ENCODE results near the gene CPED1. TPM values are rescaled to one million over a fixed set of nuclear protein-coding genes. Genes with fewer than 3 reads are reported as not detected.
"Not testable (repeated sequence)": the region's sequence is repeated elsewhere in the genome, so short reads cannot be mapped to it uniquely, and the experiment has no call there.

Gene CPED1
- total RNA-seq, 1 donor from 2014 or later, result 44.4 TPM

DNA sequence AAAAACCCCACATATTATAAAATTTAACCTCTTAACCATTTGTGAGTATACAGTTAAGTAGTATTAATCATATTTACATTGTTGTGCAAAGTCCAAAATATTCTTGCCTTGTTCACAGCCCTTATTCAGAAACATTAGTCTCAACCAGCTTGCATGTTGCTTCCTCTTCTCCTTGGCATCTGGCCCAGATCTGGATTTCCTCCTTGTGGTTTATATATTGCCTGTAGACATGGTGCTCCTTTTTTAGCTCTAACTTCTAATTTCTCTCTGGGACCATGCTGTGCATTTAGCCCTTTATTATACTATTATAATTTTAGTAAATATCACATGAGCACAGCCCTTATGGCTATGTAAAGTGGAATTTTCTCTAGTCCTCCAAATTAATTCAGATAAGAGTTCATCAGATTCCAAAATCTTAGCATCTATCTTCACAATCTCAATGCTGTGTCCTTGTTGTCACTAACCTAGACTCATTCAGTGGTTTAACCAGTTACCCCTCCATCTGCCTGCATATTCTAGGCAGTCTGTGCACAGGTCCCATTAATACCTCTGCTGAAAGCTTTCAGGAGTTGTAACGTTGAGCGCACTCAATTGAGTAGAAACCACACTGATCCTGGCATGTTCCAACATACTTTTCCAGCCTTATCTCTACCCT, 7.9 kb downstream of the CPED1 start:
- no peak for DNase-seq (ENCODE audit: low spot score)

DNA sequence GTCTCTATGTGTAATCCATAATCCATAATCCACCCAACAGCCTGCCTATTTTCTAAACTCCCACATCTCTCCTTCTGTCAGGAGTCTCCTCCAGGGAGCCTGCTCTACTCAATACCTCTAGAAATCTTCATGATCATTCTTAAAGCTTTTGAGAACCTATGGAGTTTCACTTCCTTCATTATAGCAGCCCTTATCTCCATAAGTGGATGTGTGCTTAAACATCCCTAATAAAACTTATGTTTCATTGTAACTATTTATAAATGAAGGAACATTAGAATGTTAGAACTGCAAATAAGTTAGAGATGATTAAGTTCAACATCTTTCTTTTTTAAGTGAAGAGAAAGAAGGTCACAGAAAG, 8.5 kb downstream of the CPED1 start:
- no peak for DNase-seq (ENCODE audit: low spot score)

GRCh38 chr7:120997882-120998474, 9.5 kb downstream of the CPED1 start:
- DNase-seq (ENCODE audit: low spot score), result no peak

DNA sequence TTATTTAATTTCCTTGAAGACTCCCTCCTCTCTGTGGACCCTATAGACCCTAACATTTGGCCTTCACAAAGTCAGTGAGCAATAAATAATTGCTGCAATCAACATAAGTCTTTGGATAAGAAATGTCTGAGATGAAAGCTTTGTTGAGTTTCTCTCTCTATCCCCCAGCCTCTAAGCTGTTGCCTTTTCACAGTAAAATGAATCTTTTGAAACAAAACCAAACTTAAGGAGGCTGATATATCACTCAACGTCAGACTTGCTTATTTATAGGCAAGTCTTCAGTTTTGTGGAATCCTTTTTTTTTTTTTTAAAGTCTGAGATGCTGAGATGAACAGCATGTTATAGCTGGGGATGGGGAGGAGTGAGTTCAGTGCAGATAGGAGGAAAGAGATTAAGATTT, 10.0 kb downstream of the CPED1 start:
- no peak for DNase-seq (ENCODE audit: low spot score)

GRCh38 chr7:120998996-120999565, 10.6 kb downstream of the CPED1 start:
- DNase-seq (ENCODE audit: low spot score), result no peak

GRCh38 chr7:121000081-121000983, 11.8 kb downstream of the CPED1 start:
- no peak for DNase-seq (ENCODE audit: low spot score)

GRCh38 chr7:121001234-121001906, 12.9 kb downstream of the CPED1 start:
- no peak for DNase-seq (ENCODE audit: low spot score)

GRCh38 chr7:121002048-121002756, 13.7 kb downstream of the CPED1 start:
- no peak for DNase-seq (ENCODE audit: low spot score)

DNA sequence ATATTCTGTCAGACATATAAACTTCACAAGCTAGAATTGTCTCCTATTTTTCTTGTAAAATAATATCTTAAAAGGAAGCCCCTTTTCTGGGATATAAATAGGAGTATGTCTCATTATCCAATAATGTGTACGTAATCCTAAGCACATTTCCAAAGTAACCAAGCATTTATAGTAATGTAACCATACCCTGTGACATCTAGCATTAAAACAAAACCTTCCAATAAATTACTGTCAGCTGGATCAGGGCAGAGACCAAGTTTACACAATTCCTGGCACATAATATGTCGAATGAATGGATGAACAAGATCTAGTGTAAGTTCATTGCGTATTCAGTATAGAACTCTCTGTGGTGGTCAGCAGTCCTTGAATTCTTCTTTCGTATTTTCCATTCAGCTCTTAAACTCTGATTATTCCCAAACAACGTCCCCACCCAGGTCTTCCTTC, 14.3 kb downstream of the CPED1 start:
- no peak for DNase-seq (ENCODE audit: low spot score)

GRCh38 chr7:121003986-121004685, 15.6 kb downstream of the CPED1 start:
- DNase-seq (ENCODE audit: low spot score), result no peak

DNA sequence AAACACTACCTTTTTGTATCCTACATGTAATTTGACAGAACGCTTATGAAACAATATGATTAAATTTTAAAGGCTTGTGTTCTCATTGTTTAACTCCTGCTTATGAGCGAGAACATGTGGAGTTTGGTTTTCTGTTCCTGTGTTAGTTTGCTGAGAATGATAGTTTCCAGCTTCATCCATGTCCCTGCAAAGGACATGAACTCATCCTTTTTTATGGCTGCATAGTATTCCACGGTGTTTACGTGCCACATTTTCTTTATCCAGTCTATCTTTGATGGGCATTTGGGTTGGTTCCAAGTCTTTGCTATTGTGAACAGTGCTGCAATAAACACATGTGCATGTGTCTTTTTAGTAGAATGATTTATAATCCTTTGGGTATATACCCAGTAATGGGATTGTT, 16.5 kb downstream of the CPED1 start:
- not testable (repeated sequence) for DNase-seq (ENCODE audit: low spot score)

GRCh38 chr7:121005996-121006584, 17.6 kb downstream of the CPED1 start:
- DNase-seq (ENCODE audit: low spot score), result no peak

DNA sequence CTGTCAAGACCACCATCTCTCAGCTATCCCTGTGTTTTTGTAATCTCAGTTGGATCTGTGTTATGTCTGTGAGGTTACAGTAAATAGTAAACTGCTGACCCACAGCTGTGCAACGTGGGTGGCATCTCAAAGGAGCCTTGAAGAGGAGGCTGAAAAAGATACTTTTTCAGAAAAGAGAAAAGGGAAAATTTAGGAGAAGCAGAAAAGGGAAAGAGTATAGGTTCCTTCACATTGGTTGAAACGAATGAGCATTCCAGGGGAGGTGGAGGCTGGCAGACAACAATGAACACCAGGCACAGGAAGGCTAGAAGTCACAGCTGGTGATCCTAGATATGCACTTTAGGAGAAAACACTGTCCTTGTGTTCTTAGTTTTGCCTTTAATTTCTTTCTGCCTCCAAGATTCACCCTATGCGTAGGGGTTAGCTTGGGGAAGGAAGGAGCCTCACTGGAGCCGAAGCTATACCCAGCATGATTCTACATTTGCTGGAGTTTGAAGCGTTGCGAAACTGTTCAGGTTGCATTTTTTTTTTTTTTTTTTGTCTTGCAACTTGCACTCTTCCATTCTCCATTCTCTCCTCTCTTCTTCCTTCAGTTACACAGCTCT, 18.3 kb downstream of the CPED1 start:
- DNase-seq (ENCODE audit: low spot score), result no peak

DNA sequence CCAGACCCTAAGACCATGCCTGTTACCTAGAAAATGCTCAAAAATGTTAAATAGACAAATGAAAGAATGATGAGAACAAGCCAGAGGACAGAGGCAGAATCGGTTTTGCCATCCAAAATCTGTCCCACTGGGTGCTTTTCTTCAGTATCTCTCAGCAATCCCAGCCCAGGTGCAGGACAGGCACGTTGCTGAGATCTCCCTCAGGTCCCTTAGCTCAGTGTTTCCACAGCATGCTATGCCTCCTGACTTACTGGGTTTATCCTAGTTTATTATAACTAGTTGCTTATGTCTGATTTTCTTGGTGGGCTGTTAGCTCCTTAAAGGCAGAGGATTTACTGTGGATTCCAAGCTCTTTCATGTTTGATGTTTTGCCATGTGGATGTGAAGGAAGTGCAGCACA, 20.3 kb downstream of the CPED1 start:
- DNase-seq (ENCODE audit: low spot score), result no peak

DNA sequence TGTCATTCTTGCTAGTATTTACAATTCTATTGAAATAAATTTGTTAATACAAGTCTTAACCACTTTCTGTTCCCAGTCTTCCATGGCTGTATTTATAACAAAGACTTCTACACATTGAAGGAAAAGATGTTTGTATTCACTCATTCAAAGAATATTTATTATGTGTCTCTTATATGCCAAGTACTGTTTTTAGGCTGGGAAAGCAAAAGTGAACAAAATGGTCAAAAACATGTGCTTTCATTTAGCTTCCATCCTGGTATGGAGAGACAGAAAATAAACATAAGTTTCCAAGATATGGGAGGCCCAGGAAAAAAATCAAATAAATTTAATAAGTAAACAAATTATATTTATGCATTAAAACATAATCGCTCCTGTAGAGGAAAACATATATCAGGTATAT, 22.9 kb downstream of the CPED1 start:
- no peak for DNase-seq (ENCODE audit: low spot score)

- DNase-seq (ENCODE audit: low spot score), result no peak
Observed at GRCh38 chr7:121012170-121012874, 23.8 kb downstream of the CPED1 start.

GRCh38 chr7:121012919-121013318, 24.4 kb downstream of the CPED1 start:
- DNase-seq (ENCODE audit: low spot score), result no peak

DNA sequence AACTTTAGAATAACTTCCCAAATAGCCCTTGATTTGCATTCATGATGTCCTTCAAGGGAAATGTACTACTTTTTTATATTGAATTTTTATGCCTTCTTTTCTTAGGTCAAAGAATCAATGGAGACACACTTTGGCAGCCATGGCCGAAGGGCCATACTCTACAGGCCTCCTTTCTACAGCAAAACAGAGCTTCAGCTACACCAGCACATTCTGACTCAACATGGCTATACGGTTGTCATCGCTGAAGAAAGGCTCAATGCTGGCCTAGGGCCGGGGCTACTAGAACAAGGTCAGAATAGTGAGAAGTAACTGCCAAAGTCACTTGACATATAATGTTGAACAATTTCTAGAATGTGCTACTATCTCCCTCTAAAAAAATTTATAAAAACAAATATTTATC, 27.0 kb downstream of the CPED1 start:
- no peak for DNase-seq (ENCODE audit: low spot score)

DNA sequence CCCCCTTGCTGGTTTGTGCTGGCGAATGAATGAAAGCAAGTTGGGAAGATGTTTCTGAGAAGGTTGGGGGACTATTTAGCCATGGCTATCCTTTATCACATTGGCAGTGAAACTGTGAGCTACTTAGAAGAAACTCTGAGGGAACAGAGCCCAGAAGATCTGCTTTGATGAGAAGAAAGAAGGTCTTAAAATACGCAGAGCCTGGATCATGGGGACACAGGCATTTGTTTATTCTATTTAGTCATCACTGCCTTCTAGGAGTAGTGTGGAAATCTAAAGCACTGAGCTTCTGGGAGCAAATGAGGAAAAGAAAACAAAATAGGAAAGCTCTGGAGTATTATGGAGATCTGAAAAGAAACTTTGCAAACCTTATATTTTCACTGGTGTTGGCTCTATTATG, 28.5 kb downstream of the CPED1 start:
- DNase-seq (ENCODE audit: low spot score), result no peak

Measured in mesenteric fat pad (tissue), 1 donor.